ENCODE measurements around the gene PMEL.

DNA sequence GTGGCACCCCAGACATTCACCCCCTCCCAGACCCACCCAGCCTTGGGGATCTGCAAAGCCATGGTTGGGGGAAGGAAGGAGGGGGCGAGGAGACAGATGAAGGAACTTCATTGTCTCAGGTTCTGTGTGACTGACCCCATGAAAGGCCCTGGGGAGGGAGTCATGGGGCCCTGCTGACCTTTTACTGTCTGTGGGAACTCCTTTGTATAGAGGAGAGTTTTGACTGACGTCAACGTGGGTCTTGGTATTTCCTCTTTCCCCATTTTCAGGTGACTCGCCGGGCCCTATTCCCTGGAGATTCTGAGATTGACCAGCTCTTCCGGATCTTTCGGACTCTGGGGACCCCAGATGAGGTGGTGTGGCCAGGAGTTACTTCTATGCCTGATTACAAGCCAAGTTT, 4.9 kb upstream of the PMEL start:
- TF ChIP-seq, protein P1, sequence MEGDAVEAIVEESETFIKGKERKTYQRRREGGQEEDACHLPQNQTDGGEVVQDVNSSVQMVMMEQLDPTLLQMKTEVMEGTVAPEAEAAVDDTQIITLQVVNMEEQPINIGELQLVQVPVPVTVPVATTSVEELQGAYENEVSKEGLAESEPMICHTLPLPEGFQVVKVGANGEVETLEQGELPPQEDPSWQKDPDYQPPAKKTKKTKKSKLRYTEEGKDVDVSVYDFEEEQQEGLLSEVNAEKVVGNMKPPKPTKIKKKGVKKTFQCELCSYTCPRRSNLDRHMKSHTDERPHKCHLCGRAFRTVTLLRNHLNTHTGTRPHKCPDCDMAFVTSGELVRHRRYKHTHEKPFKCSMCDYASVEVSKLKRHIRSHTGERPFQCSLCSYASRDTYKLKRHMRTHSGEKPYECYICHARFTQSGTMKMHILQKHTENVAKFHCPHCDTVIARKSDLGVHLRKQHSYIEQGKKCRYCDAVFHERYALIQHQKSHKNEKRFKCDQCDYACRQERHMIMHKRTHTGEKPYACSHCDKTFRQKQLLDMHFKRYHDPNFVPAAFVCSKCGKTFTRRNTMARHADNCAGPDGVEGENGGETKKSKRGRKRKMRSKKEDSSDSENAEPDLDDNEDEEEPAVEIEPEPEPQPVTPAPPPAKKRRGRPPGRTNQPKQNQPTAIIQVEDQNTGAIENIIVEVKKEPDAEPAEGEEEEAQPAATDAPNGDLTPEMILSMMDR (IDR thresholded peaks at IDR 0.05) = no peak
- TF ChIP-seq TAF1 (IDR thresholded peaks at IDR 0.05; ENCODE audit: borderline replicate concordance, low read depth, low read length) (no peak), NFIC (IDR thresholded peaks at IDR 0.05; ENCODE audit: borderline replicate concordance) (no peak), EZH2phosphoT487 (IDR thresholded peaks at IDR 0.05; ENCODE audit: borderline replicate concordance, low read depth) (no peak), GABPA (IDR thresholded peaks at IDR 0.05; ENCODE audit: low read depth) (no peak), RAD21 (IDR thresholded peaks at IDR 0.05; ENCODE audit: low read length) (no peak), POLR2AphosphoS5 (IDR thresholded peaks at IDR 0.05; ENCODE audit: low read depth, low read length) (no peak)
- TF ChIP-seq, protein P2, sequence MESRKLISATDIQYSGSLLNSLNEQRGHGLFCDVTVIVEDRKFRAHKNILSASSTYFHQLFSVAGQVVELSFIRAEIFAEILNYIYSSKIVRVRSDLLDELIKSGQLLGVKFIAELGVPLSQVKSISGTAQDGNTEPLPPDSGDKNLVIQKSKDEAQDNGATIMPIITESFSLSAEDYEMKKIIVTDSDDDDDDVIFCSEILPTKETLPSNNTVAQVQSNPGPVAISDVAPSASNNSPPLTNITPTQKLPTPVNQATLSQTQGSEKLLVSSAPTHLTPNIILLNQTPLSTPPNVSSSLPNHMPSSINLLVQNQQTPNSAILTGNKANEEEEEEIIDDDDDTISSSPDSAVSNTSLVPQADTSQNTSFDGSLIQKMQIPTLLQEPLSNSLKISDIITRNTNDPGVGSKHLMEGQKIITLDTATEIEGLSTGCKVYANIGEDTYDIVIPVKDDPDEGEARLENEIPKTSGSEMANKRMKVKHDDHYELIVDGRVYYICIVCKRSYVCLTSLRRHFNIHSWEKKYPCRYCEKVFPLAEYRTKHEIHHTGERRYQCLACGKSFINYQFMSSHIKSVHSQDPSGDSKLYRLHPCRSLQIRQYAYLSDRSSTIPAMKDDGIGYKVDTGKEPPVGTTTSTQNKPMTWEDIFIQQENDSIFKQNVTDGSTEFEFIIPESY (IDR thresholded peaks at IDR 0.05; ENCODE audit: borderline replicate concordance, low read depth) = no peak

Measured in SK-N-SH (cell line).